Uterus (tissue), 2 donors: ENCODE results near the gene MDFIC.

Experiments
- POLR2A ChIP-seq, 2 donors: fragments of 450-650 bp; IDR thresholded peaks; one replicate each; pipeline ENCODE4 v1.6.1; 2016; ENCODE audit warnings: antibody characterized with exemption in 2 of 2, mild to moderate bottlenecking in 1 of 2, moderate library complexity in 1 of 2
- TF ChIP-seq, protein P1 (sequence below), 4 experiments: fragments of 200-600 bp in 2 of 4; fragments of 450-650 bp in 2 of 4; sonication (generic) in 2 of 4; IDR thresholded peaks; one replicate each; pipeline ENCODE4 v1.5.1; 2016 to 2019; ENCODE audit warnings: antibody characterized with exemption in 4 of 4, mild to moderate bottlenecking in 2 of 4, moderate library complexity in 1 of 4

DNA sequence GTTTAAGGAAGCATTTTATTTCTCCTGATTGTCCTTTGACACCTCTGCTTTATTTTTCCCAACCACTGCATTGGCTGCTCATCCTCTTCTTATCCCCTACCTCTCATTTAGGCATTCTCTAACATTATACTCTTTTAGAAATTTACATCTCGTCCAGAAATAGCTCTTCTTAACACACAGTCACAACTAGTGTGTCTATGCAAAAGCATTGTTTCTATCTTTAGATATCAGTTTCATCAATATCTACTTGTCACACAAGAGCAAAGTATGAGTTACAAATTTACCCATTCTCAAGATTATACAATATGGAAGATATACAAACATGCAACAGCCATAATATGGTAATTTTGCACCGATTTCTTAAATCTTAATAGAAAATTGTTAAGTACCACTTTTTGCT lies 35.7 kb upstream of the MDFIC start:
- TF ChIP-seq POLR2A (IDR thresholded peaks at IDR 0.05), result no peak
- TF ChIP-seq, protein P1, sequence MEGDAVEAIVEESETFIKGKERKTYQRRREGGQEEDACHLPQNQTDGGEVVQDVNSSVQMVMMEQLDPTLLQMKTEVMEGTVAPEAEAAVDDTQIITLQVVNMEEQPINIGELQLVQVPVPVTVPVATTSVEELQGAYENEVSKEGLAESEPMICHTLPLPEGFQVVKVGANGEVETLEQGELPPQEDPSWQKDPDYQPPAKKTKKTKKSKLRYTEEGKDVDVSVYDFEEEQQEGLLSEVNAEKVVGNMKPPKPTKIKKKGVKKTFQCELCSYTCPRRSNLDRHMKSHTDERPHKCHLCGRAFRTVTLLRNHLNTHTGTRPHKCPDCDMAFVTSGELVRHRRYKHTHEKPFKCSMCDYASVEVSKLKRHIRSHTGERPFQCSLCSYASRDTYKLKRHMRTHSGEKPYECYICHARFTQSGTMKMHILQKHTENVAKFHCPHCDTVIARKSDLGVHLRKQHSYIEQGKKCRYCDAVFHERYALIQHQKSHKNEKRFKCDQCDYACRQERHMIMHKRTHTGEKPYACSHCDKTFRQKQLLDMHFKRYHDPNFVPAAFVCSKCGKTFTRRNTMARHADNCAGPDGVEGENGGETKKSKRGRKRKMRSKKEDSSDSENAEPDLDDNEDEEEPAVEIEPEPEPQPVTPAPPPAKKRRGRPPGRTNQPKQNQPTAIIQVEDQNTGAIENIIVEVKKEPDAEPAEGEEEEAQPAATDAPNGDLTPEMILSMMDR (IDR thresholded peaks at IDR 0.05), result no peak
